Uterus (tissue), 4 donors: ENCODE results near the gene PSMB4. TPM values are rescaled to one million over a fixed set of nuclear protein-coding genes. Genes with fewer than 3 reads are reported as not detected.
"Not testable (repeated sequence)": the region's sequence is repeated elsewhere in the genome, so short reads cannot be mapped to it uniquely, and the experiment has no call there.

Source experiments
- DNase-seq, 2 donors: peaks; one replicate each; pipeline ENCODE4 v3.0.0-alpha.2; 2019 to 2020
- H3K27ac ChIP-seq, 2 donors: fragments of 200-600 bp; sonication (generic); 1 replicate in 1 of 2; 2 replicates in 1 of 2; pipeline ENCODE4 v1.5.1; 2016 to 2018
- H3K27me3 ChIP-seq, 2 donors: fragments of 200-600 bp; sonication (generic); one replicate each; pipeline ENCODE4 v1.5.1; 2018 to 2019; ENCODE audit warnings: control low read depth in 1 of 2
- H3K36me3 ChIP-seq, 2 donors: fragments of 200-600 bp; sonication (generic); one replicate each; pipeline ENCODE4 v1.5.1; 2019; ENCODE audit warnings: control low read depth in 1 of 2
- H3K4me1 ChIP-seq, 2 donors: fragments of 200-600 bp; sonication (generic); one replicate each; pipeline ENCODE4 v1.5.1; 2018 to 2019; ENCODE audit warnings: control low read depth in 1 of 2
- H3K4me3 ChIP-seq, 2 donors: fragments of 200-600 bp; sonication (generic); 1 replicate in 1 of 2; 2 replicates in 1 of 2; pipeline ENCODE4 v1.5.1; 2018 to 2019; ENCODE audit warnings: mild to moderate bottlenecking in 1 of 2
- H3K9me3 ChIP-seq, 2 donors: fragments of 200-600 bp; sonication (generic); one replicate each; pipeline ENCODE4 v1.5.1; 2019; ENCODE audit warnings: control low read depth in 1 of 2
- POLR2A ChIP-seq, 2 donors: fragments of 450-650 bp; IDR thresholded peaks; one replicate each; pipeline ENCODE4 v1.6.1; 2016; ENCODE audit warnings: antibody characterized with exemption in 2 of 2, mild to moderate bottlenecking in 1 of 2, moderate library complexity in 1 of 2
- intact Hi-C: fragments of 100-400 bp; cut with DNase I; formaldehyde crosslinking; loops from one replicate; pipeline ENCODE4 v1.15.1; 2023; ENCODE audit warnings: low total_unique reads
- total RNA-seq, 4 donors: library from RNA; depleted of rRNA in 3 of 4; stranded (reverse); fragments of >200 nt in 3 of 4; gene quantifications; one replicate each; pipeline versions ENCODE4 v1.1.0 to v1.2.4, GENCODE V29; 2014 to 2023
- TF ChIP-seq, protein P1 (sequence below), 4 experiments: fragments of 200-600 bp in 2 of 4; fragments of 450-650 bp in 2 of 4; sonication (generic) in 2 of 4; IDR thresholded peaks; one replicate each; pipeline ENCODE4 v1.5.1; 2016 to 2019; ENCODE audit warnings: antibody characterized with exemption in 4 of 4, mild to moderate bottlenecking in 2 of 4, moderate library complexity in 1 of 4
- donor health status: DM: yes; HTN: yes; CAD: no.

PSMB4 gene
- 100 to 1,000 TPM; 192 to 336 (median 244) TPM for total RNA-seq

DNA sequence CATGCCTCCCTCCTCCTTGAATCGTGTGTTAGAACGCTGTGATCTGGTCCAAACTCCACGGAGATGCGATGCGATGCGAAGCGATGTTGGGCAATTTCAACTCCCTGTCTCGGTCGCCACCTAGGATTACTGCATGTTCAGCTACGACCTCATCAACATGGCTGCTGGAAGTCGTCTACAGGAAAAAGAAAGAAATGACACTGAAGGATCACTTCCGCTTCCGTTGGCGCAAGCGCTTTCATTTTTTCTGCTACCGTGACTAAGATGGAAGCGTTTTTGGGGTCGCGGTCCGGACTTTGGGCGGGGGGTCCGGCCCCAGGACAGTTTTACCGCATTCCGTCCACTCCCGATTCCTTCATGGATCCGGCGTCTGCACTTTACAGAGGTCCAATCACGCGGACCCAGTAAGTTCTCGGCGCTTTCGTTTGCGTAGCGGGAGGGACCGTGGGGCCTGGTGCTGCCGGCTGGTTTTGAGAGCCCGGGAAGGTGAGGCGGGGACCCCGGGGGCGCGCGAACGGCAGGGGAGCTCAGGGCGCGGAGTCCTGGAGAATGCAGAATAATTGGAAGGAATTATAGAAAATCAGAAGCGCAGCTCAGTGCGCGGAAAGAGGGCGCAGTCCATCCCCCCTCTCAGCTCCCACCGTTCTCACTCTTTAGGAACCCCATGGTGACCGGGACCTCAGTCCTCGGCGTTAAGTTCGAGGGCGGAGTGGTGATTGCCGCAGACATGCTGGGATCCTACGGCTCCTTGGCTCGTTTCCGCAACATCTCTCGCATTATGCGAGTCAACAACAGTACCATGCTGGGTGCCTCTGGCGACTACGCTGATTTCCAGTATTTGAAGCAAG lies at the start of gene PSMB4:
PSMB4 (plus strand) TSS at position 250 of the 848 bp plus-strand sequence; CDS start at position 265, 15 bp downstream.
- H3K36me3 ChIP-seq = no peaks in the 10 kb centered on the region
- DNase-seq = peak; percentile 85 to 92
- intact Hi-C loops = loop anchor here (10.0 kb wide), 2 partner anchors 55 to 105 kb away; partner anchors contain the start of gene RFX5

GRCh38 chr1:151350323-151350722 lies 49.0 kb upstream of the PSMB4 start:
- intact Hi-C loops = not testable (repeated sequence)

More for the DNA sequence above, at the start of gene PSMB4:
- TF ChIP-seq, protein P1, sequence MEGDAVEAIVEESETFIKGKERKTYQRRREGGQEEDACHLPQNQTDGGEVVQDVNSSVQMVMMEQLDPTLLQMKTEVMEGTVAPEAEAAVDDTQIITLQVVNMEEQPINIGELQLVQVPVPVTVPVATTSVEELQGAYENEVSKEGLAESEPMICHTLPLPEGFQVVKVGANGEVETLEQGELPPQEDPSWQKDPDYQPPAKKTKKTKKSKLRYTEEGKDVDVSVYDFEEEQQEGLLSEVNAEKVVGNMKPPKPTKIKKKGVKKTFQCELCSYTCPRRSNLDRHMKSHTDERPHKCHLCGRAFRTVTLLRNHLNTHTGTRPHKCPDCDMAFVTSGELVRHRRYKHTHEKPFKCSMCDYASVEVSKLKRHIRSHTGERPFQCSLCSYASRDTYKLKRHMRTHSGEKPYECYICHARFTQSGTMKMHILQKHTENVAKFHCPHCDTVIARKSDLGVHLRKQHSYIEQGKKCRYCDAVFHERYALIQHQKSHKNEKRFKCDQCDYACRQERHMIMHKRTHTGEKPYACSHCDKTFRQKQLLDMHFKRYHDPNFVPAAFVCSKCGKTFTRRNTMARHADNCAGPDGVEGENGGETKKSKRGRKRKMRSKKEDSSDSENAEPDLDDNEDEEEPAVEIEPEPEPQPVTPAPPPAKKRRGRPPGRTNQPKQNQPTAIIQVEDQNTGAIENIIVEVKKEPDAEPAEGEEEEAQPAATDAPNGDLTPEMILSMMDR (IDR thresholded peaks at IDR 0.05) = peak; percentile 40 to 70 (median 54)
- TF ChIP-seq POLR2A (IDR thresholded peaks at IDR 0.05) = peak; percentile 60 to 72
- peaks cover 0 to 9% of the 10 kb centered on the region in 2 donors for H3K4me1 ChIP-seq
- no peaks in the 10 kb centered on the region for H3K27me3 ChIP-seq
- H3K27ac ChIP-seq = peak within 1 kb of the TSS; percentile 91 to 92
- H3K9me3 ChIP-seq = no peaks in the 10 kb centered on the region
- H3K4me3 ChIP-seq = peak within 1 kb of the TSS; percentile 92 to 96

GRCh38 chr1:151352021-151352718 lies 47.2 kb upstream of the PSMB4 start:
- H3K36me3 ChIP-seq = no peaks in the 10 kb centered on the region
- no peak overlapping the region for H3K27ac ChIP-seq
- no peak overlapping the region for H3K4me3 ChIP-seq
- no peaks in the 10 kb centered on the region for H3K27me3 ChIP-seq
- TF ChIP-seq POLR2A (IDR thresholded peaks at IDR 0.05) = no peak
- TF ChIP-seq, protein P1 (IDR thresholded peaks at IDR 0.05) = no peak
- intact Hi-C loops = no loop called here
- H3K9me3 ChIP-seq = no peaks in the 10 kb centered on the region
- no peak for DNase-seq
- no peaks in the 10 kb centered on the region for H3K4me1 ChIP-seq

More at GRCh38 chr1:151350323-151350722, 49.0 kb upstream of the PSMB4 start:
- not testable (repeated sequence) for H3K27ac ChIP-seq, H3K36me3 ChIP-seq, H3K4me3 ChIP-seq, H3K27me3 ChIP-seq, H3K9me3 ChIP-seq, DNase-seq, H3K4me1 ChIP-seq

- Histone ChIP-seq H3K9me3 (no peaks in the 10 kb centered on the region), H3K36me3 (no peaks in the 10 kb centered on the region), H3K27me3 (no peaks in the 10 kb centered on the region), H3K4me1 (no peaks in the 10 kb centered on the region), H3K27ac (no peak overlapping the region), H3K4me3 (no peak overlapping the region)
- TF ChIP-seq, protein P1 (IDR thresholded peaks at IDR 0.05) = no peak
- TF ChIP-seq POLR2A (IDR thresholded peaks at IDR 0.05) = no peak
- DNase-seq = no peak
- intact Hi-C loops = no loop called here
These were observed 42.7 kb upstream of the PSMB4 start for GRCh38 chr1:151356696-151357095.

GRCh38 chr1:151361883-151362282 lies 37.5 kb upstream of the PSMB4 start:
- Histone ChIP-seq H3K4me3 (no peak overlapping the region), H3K27me3 (no peaks in the 10 kb centered on the region), H3K9me3 (no peaks in the 10 kb centered on the region), H3K27ac (no peak overlapping the region), H3K36me3 (no peaks in the 10 kb centered on the region), H3K4me1 (no peaks in the 10 kb centered on the region)
- intact Hi-C loops = no loop called here
- no peak for TF ChIP-seq POLR2A (IDR thresholded peaks at IDR 0.05)
- TF ChIP-seq, protein P1 (IDR thresholded peaks at IDR 0.05) = no peak
- DNase-seq = no peak
